H1 (cell line): ENCODE data around the gene TECRL. TPM values are rescaled to one million over a fixed set of nuclear protein-coding genes. Genes with fewer than 3 reads are reported as not detected.

Experiments
- CTCF ChIA-PET: fragments of 300-600 bp; sonication (Branson Sonifier 250); formaldehyde crosslinking; loops from one replicate; lab custom pipeline; 2021; ENCODE audit not compliant: partially characterized antibody; lab: Charles Lee
- POLR2A ChIA-PET: fragments of 300-600 bp; sonication (Branson Sonifier 250); formaldehyde crosslinking; loops from one replicate; lab custom pipeline; 2021; ENCODE audit warnings: inconsistent platforms; ENCODE audit not compliant: partially characterized antibody; lab: Charles Lee
- DNase-seq, 2 experiments: peaks; one replicate each; pipeline versions ENCODE4 v3.0.0 to v3.0.0-alpha.2; 2010 to 2022; ENCODE audit warnings: low spot score in 2 of 2, low read depth in 1 of 2, mixed read lengths in 1 of 2
- FAIRE-seq: peaks from 2 replicates; lab custom pipeline; 2011; peaks lifted over from hg19 to GRCh38; lab: Jason Lieb, UNC
- H2AFZ ChIP-seq: 2 replicates; pipeline ENCODE4 v1.8.1; 2012; ENCODE audit warnings: low read length, inconsistent platforms
- H2AK5ac ChIP-seq: 2 replicates; pipeline ENCODE4 v1.6.1; 2013; ENCODE audit warnings: low read depth, low read length
- H2BK120ac ChIP-seq: replicated peaks from 2 replicates; pipeline ENCODE3; 2013; ENCODE audit warnings: low read depth, low read length, inconsistent platforms
- H2BK12ac ChIP-seq: 2 replicates; pipeline ENCODE4 v1.6.1; 2013; ENCODE audit warnings: low read depth, low read length
- H2BK15ac ChIP-seq: 2 replicates; pipeline ENCODE4 v1.6.1; 2013; ENCODE audit warnings: low read length
- H2BK20ac ChIP-seq: 2 replicates; pipeline ENCODE4 v1.6.1; 2013; ENCODE audit warnings: low read length
- H2BK5ac ChIP-seq: 2 replicates; pipeline ENCODE4 v1.6.1; 2013; ENCODE audit warnings: low read depth, low read length
- H3K14ac ChIP-seq: 2 replicates; pipeline ENCODE4 v1.6.1; 2013; ENCODE audit warnings: inconsistent platforms; ENCODE audit not compliant: insufficient read length
- H3K18ac ChIP-seq: 2 replicates; pipeline ENCODE4 v1.6.1; 2013; ENCODE audit warnings: low read length; ENCODE audit errors: extremely low read depth
- H3K23ac ChIP-seq: 2 replicates; pipeline ENCODE4 v1.6.1; 2013; ENCODE audit warnings: inconsistent platforms; ENCODE audit not compliant: insufficient read length
- H3K23me2 ChIP-seq: 2 replicates; pipeline ENCODE4 v1.6.1; 2013; ENCODE audit warnings: low read depth, low read length
- H3K27ac ChIP-seq: 2 replicates; pipeline ENCODE4 v1.6.1; 2011; ENCODE audit warnings: low read depth, low read length, inconsistent platforms
- H3K27me3 ChIP-seq, 4 experiments: replicated peaks in 1 of 4; 1 replicate in 1 of 4; 2 replicates in 3 of 4; pipeline versions ENCODE4 v1.6.1 to v1.8.1; 2011 to 2013; ENCODE audit warnings: low read length in 3 of 4, mild to moderate bottlenecking in 3 of 4, inconsistent platforms in 2 of 4, mixed read lengths in 2 of 4, moderate library complexity in 1 of 4; ENCODE audit not compliant: control insufficient read depth in 3 of 4, insufficient read depth in 3 of 4; ENCODE audit errors: extremely low read depth in 1 of 4
- H3K36me3 ChIP-seq, 4 experiments: 2 replicates each; pipeline versions ENCODE4 v1.6.1 to v1.8.1; 2011 to 2013; ENCODE audit warnings: mild to moderate bottlenecking in 4 of 4, low read length in 3 of 4, moderate library complexity in 2 of 4, control low read depth in 1 of 4, inconsistent platforms in 1 of 4; ENCODE audit not compliant: insufficient read depth in 4 of 4, control insufficient read depth in 2 of 4
- H3K4ac ChIP-seq: replicated peaks from 2 replicates; pipeline ENCODE3; 2013; ENCODE audit warnings: low read length, low read depth, mixed read lengths, inconsistent platforms; ENCODE audit not compliant: insufficient read length
- H3K4me1 ChIP-seq, 4 experiments: replicated peaks in 1 of 4; 1 replicate in 1 of 4; 2 replicates in 3 of 4; pipeline versions ENCODE4 v1.6.1 to v1.8.1; 2011 to 2013; ENCODE audit warnings: low read length in 3 of 4, inconsistent platforms in 2 of 4, mixed read lengths in 1 of 4; ENCODE audit not compliant: insufficient read depth in 4 of 4, control insufficient read depth in 3 of 4
- H3K4me2 ChIP-seq, 2 experiments: 2 replicates each; pipeline versions ENCODE4 v1.6.1 to v1.8.1; 2011 to 2013; ENCODE audit warnings: low read depth in 2 of 2, low read length in 2 of 2, control low read depth in 1 of 2, inconsistent platforms in 1 of 2, mild to moderate bottlenecking in 1 of 2; ENCODE audit not compliant: insufficient read depth in 1 of 2
- H3K4me3 ChIP-seq, 4 experiments: fragments of 200-600, 300-600 bp in 1 of 4; sonication (generic), shearing (Covaris generic), sonication (Bioruptor Twin) in 1 of 4; 2 replicates each; pipeline versions ENCODE4 v1.5.1 to v1.8.1; 2011 to 2016; ENCODE audit warnings: low read length in 4 of 4, low read depth in 3 of 4, control low read depth in 2 of 4, inconsistent platforms in 2 of 4, mild to moderate bottlenecking in 2 of 4, mixed read lengths in 1 of 4, moderate library complexity in 1 of 4; ENCODE audit not compliant: insufficient read depth in 2 of 4; ENCODE audit errors: extremely low read depth in 1 of 4
- H3K56ac ChIP-seq: replicated peaks from 2 replicates; pipeline ENCODE3; 2013; ENCODE audit warnings: low read depth, mild to moderate bottlenecking, mixed read lengths, low read length, inconsistent platforms; ENCODE audit not compliant: insufficient read length
- H3K79me1 ChIP-seq: 2 replicates; pipeline ENCODE4 v1.6.1; 2013; ENCODE audit warnings: low read depth, low read length, control low read depth
- H3K79me2 ChIP-seq, 2 experiments: 2 replicates each; pipeline versions ENCODE4 v1.6.1 to v1.8.1; 2012 to 2013; ENCODE audit warnings: low read length in 2 of 2, mild to moderate bottlenecking in 2 of 2, inconsistent platforms in 1 of 2; ENCODE audit not compliant: insufficient read depth in 2 of 2, control insufficient read depth in 1 of 2
- H3K9ac ChIP-seq, 4 experiments: replicated peaks in 1 of 4; 1 replicate in 1 of 4; 2 replicates in 3 of 4; pipeline versions ENCODE4 v1.6.1 to v1.8.1; 2011 to 2013; ENCODE audit warnings: low read depth in 3 of 4, low read length in 3 of 4, control low read depth in 2 of 4, mild to moderate bottlenecking in 2 of 4, moderate library complexity in 2 of 4, inconsistent platforms in 1 of 4; ENCODE audit errors: extremely low read depth in 1 of 4
- H3K9me3 ChIP-seq, 2 experiments: 2 replicates each; pipeline versions ENCODE4 v1.6.1 to v1.8.1; 2012 to 2013; ENCODE audit warnings: mild to moderate bottlenecking in 2 of 2, moderate library complexity in 2 of 2, control low read depth in 1 of 2, inconsistent platforms in 1 of 2, low read depth in 1 of 2, low read length in 1 of 2, mixed read lengths in 1 of 2; ENCODE audit not compliant: insufficient read depth in 2 of 2
- H4K20me1 ChIP-seq, 2 experiments: replicated peaks in 1 of 2; 2 replicates each; pipeline versions ENCODE3 to v1.8.1; 2011 to 2013; ENCODE audit warnings: inconsistent platforms in 2 of 2, low read length in 2 of 2, mild to moderate bottlenecking in 1 of 2; ENCODE audit not compliant: insufficient read depth in 2 of 2, control insufficient read depth in 1 of 2
- H4K5ac ChIP-seq: 2 replicates; pipeline ENCODE4 v1.6.1; 2013; ENCODE audit warnings: low read length, low read depth, mixed read lengths, inconsistent platforms; ENCODE audit not compliant: insufficient read length
- H4K8ac ChIP-seq: 2 replicates; pipeline ENCODE4 v1.8.0; 2013; ENCODE audit warnings: mild to moderate bottlenecking, moderate library complexity, low read length, inconsistent platforms; ENCODE audit not compliant: insufficient read depth; ENCODE audit errors: extremely low read depth
- H4K91ac ChIP-seq: replicated peaks from 2 replicates; pipeline ENCODE3; 2013; ENCODE audit warnings: low read length, mixed read lengths, inconsistent platforms; ENCODE audit not compliant: insufficient read length
- BACH1 ChIP-seq: IDR thresholded peaks from 2 replicates; pipeline ENCODE4 v1.6.1; 2012; ENCODE audit warnings: low read length, improper control_type of control experiment
- CBX8 ChIP-seq: fragments of 300-800, 300-1000 bp; sonication (generic); IDR thresholded peaks from 2 replicates; pipeline ENCODE4 v1.7.1; 2016; ENCODE audit warnings: low read depth, low read length, borderline replicate concordance
- EGR1 ChIP-seq: IDR thresholded peaks from 2 replicates; pipeline ENCODE4 v1.6.1; 2011; ENCODE audit warnings: low read depth, low read length, borderline replicate concordance
- EZH2 ChIP-seq: fragments of 200-600 bp; sonication (generic); IDR thresholded peaks from 2 replicates; pipeline ENCODE4 v1.7.1; 2012; ENCODE audit warnings: low read depth, mild to moderate bottlenecking, moderate library complexity, low read length, inconsistent platforms; ENCODE audit not compliant: severe bottlenecking
- GABPA ChIP-seq: IDR thresholded peaks from 2 replicates; pipeline ENCODE4 v1.6.1; 2011; ENCODE audit warnings: mild to moderate bottlenecking, low read length, moderate library complexity, borderline replicate concordance; ENCODE audit not compliant: insufficient read depth
- GTF2F1 ChIP-seq: IDR thresholded peaks from 2 replicates; pipeline ENCODE4 v1.6.1; 2012; ENCODE audit warnings: low read depth, low read length, improper control_type of control experiment, borderline replicate concordance
- MAFK ChIP-seq: IDR thresholded peaks from 2 replicates; pipeline ENCODE4 v1.6.1; 2012; ENCODE audit warnings: low read depth, mild to moderate bottlenecking, improper control_type of control experiment, low read length
- POLR2A ChIP-seq, 2 experiments: IDR thresholded peaks; 1 replicate in 1 of 2; 2 replicates in 1 of 2; pipeline ENCODE4 v1.6.1; 2011; ENCODE audit warnings: low read depth in 2 of 2, low read length in 2 of 2, mild to moderate bottlenecking in 2 of 2; ENCODE audit errors: control extremely low read depth in 1 of 2
- SIN3A ChIP-seq, 2 experiments: IDR thresholded peaks in 1 of 2; conservative IDR thresholded peaks in 1 of 2; 2 replicates each; pipeline ENCODE4 v1.6.1; 2011 to 2012; ENCODE audit warnings: low read length in 2 of 2, improper control_type of control experiment in 1 of 2, low read depth in 1 of 2, mild to moderate bottlenecking in 1 of 2
- SIRT6 ChIP-seq: IDR thresholded peaks from one replicate; pipeline ENCODE4 v1.7.1; 2012; ENCODE audit warnings: low read length, inconsistent platforms
- SIX5 ChIP-seq: IDR thresholded peaks from 2 replicates; pipeline ENCODE4 v1.6.1; 2011; ENCODE audit warnings: mild to moderate bottlenecking, low read depth, low read length
- SRF ChIP-seq: IDR thresholded peaks from 2 replicates; pipeline ENCODE4 v1.6.1; 2011; ENCODE audit warnings: mild to moderate bottlenecking, low read depth, low read length, moderate library complexity
- TBP ChIP-seq: IDR thresholded peaks from 2 replicates; pipeline ENCODE4 v1.6.1; 2011; ENCODE audit warnings: low read depth, low read length, improper control_type of control experiment
- WGBS, 2 experiments: shearing (Covaris generic) in 1 of 2; methylation state at CpG; one replicate each; pipeline versions ENCODE4 v1.1.6 to v1.1.7; 2013 to 2015; ENCODE audit warnings: low lambda C conversion rate in 2 of 2, mixed read lengths in 2 of 2, inconsistent platforms in 1 of 2, low coverage in 1 of 2, missing lambda C conversion rate in 1 of 2; ENCODE audit not compliant: insufficient replicate concordance in 2 of 2, insufficient coverage in 1 of 2, insufficient read length in 1 of 2; ENCODE audit errors: extremely low coverage in 1 of 2, missing lambda C conversion rate in 1 of 2; 5-methylcytosine and 5-hydroxymethylcytosine counted together
- polyA plus RNA-seq, 7 experiments: library from polyadenylated mRNA; depleted of rRNA in 3 of 7; stranded (reverse) in 5 of 7; unstranded in 2 of 7; fragments of >200 nt in 5 of 7; fragments of 200-250 nt in 2 of 7; gene quantifications; 1 replicate in 5 of 7; 2 replicates in 1 of 7; 4 replicates in 1 of 7; pipeline versions ENCODE4 v1.2.1 to v1.2.3, GENCODE V29; 2011 to 2013; ENCODE audit warnings: missing spikeins in 2 of 7, mixed read lengths in 2 of 7
- total RNA-seq: library from RNA; stranded (reverse); fragmentation: NEBNext Ultra II Directional; extraction: Animal tissue kit (Norgen Biotek cat#: 25700); gene quantifications from 2 replicates; pipeline ENCODE4 v1.2.1, GENCODE V29; 2021

The TECRL gene
- total and polyA plus RNA-seq, 2 of the 8 experiments (the other 6 are each of a cell fraction or from before 2014, with no cell fraction given) = not detected

DNA sequence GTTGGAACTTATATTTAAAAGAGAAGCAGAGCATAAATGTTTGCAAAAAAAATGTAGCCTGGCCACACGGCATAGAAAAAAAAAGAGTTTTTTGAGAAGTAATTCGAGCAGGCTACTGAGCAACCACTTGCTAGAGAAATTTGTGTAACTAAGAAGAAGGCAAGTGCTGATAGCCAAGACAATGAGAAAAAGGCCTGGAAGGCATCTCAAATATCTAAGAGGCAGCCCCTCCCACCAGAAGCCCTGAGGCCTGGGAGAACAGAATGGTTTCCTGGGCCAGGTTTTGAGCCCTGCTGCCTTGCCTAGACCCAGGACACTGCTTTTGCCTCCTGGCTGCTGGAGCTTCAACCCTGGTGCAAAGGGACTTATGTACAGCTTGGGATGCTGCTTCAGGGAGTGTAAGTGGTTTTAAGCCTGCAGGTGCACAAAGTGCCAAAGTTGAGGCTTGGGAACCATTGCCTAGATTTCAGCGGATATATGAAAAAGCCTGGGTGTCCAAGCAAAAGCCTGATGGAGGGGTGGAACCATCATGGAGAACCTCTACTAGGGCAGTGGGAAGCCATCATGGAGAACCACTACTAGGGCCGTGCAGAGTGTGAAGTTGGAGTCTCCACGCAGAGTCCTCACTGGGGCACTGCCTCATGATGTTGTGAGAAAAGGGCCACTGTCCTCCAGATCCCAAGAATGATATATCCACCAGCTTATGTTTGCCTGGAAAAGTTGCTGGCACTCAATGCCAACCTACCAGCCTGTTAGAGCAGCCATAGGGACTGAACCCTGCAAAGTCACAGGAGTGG is 9.7 kb downstream of the TECRL start:
- FAIRE-seq = no peak
- H3K36me3 ChIP-seq = no peaks in the 10 kb centered on the region
- H3K18ac ChIP-seq = no peak overlapping the region; the same call in 1 of the 2 replicates
- H2BK12ac ChIP-seq = peak overlapping the region; percentile 84
- no peaks in the 10 kb centered on the region for H3K79me2 ChIP-seq
- no peaks in the 10 kb centered on the region for H3K23me2 ChIP-seq
- H3K14ac ChIP-seq = no peak overlapping the region
- no peak overlapping the region for H3K56ac ChIP-seq
- H2BK5ac ChIP-seq = peak overlapping the region; percentile 80; the same call in 1 of the 2 replicates
- no peaks in the 10 kb centered on the region for H3K79me1 ChIP-seq
- H3K23ac ChIP-seq = no peak overlapping the region
- 83% methylated on average over 5 of the region's 5 CpGs; no CpG with 5 or more reads in 1 of the 2 experiments for WGBS, 2 experiments
- ChIA-PET CTCF (no interaction called here), POLR2A (no interaction called here)
- TF ChIP-seq GABPA = no peak
- TF ChIP-seq TBP = no peak
- no peak for TF ChIP-seq EGR1
- no peak for TF ChIP-seq CBX8
- no peak for TF ChIP-seq BACH1
- no peak for TF ChIP-seq POLR2A (IDR thresholded peaks at IDR 0.05; ENCODE audit: control extremely low read depth in 1 of 2, low read depth in 2 of 2, low read length in 2 of 2)
- no peak for TF ChIP-seq SRF
- no peak for TF ChIP-seq GTF2F1
- no peak for TF ChIP-seq SIN3A (conservative IDR thresholded peaks at IDR 0.05 in 1 of 2, IDR thresholded peaks at IDR 0.05 in 1 of 2; ENCODE audit: low read depth in 1 of 2, low read length in 2 of 2)
- TF ChIP-seq MAFK = no peak
- no peak for TF ChIP-seq SIRT6
- no peak for TF ChIP-seq EZH2
- TF ChIP-seq SIX5 = no peak
- H3K4me1 ChIP-seq = no peaks in the 10 kb centered on the region
- H2BK120ac ChIP-seq = no peak overlapping the region
- no peaks in the 10 kb centered on the region for H4K20me1 ChIP-seq
- no peak overlapping the region for H2AK5ac ChIP-seq
- H3K4ac ChIP-seq = no peak overlapping the region
- H3K4me3 ChIP-seq = no peak overlapping the region
- no peak overlapping the region for H2BK15ac ChIP-seq
- no peaks in the 10 kb centered on the region; a peak in 1 of 4 replicates for H3K9me3 ChIP-seq
- H4K5ac ChIP-seq = no peak overlapping the region
- H2BK20ac ChIP-seq = no peak overlapping the region
- H3K27me3 ChIP-seq = no peaks in the 10 kb centered on the region
- no peak overlapping the region; the same call in 1 of the 2 replicates for H3K27ac ChIP-seq
- peak in 1 of 2 experiments; percentile 34 for DNase-seq
- H3K4me2 ChIP-seq = no peak overlapping the region; a peak in 1 of 4 replicates
- H3K9ac ChIP-seq = no peak overlapping the region
- no peak overlapping the region for H4K91ac ChIP-seq
- H2AFZ ChIP-seq = 0 out of 2 replicates have a peak overlapping the region, but pooled peaks have one; percentile 63
- no peak overlapping the region for H4K8ac ChIP-seq
